HG02981 (cell line): ENCODE data around the gene ADM5.
"Not testable (repeated sequence)": the region's sequence is repeated elsewhere in the genome, so short reads cannot be mapped to it uniquely, and the experiment has no call there.

Source experiments
- ATAC-seq: cut with Tn5 transposase; IDR thresholded peaks from one replicate; pipeline ENCODE4 v1.9.1; 2021; ENCODE audit warnings: mild to moderate bottlenecking, moderate library complexity; ENCODE audit not compliant: unreplicated experiment

ADM5 gene

GRCh38 chr19:49699364-49699763 lies 10.0 kb downstream of the ADM5 start:
- ATAC-seq: no peak

- no peak for ATAC-seq
These were observed 11.2 kb downstream of the ADM5 start for GRCh38 chr19:49700563-49700962.

- no peak for ATAC-seq
These were observed 11.9 kb downstream of the ADM5 start for GRCh38 chr19:49701271-49701786.

- no peak for ATAC-seq
These were observed 15.7 kb downstream of the ADM5 start for GRCh38 chr19:49704888-49705642.

- no peak for ATAC-seq
These were observed 16.5 kb downstream of the ADM5 start for GRCh38 chr19:49705919-49706318.

- no peak for ATAC-seq
These were observed 21.1 kb downstream of the ADM5 start for GRCh38 chr19:49710372-49710951.

- ATAC-seq: no peak
These were observed 23.0 kb downstream of the ADM5 start for GRCh38 chr19:49712397-49712859.

GRCh38 chr19:49713236-49713845 lies 23.9 kb downstream of the ADM5 start:
- ATAC-seq: no peak

- ATAC-seq: no peak
These were observed 26.8 kb downstream of the ADM5 start for GRCh38 chr19:49716154-49716553.

GRCh38 chr19:49718511-49718910 lies 29.1 kb downstream of the ADM5 start:
- no peak for ATAC-seq

- ATAC-seq: no peak
These were observed 29.6 kb downstream of the ADM5 start for GRCh38 chr19:49718991-49719390.

- ATAC-seq: not testable (repeated sequence)
These were observed 30.0 kb downstream of the ADM5 start for GRCh38 chr19:49719420-49719819.

- ATAC-seq: no peak
These were observed 38.0 kb downstream of the ADM5 start for GRCh38 chr19:49727217-49728030.

GRCh38 chr19:49730166-49730565 lies 40.8 kb downstream of the ADM5 start:
- no peak for ATAC-seq

GRCh38 chr19:49738268-49738667 lies 48.9 kb downstream of the ADM5 start:
- no peak for ATAC-seq

GRCh38 chr19:49739098-49739497 lies 49.7 kb downstream of the ADM5 start:
- no peak for ATAC-seq

- no peak for ATAC-seq
These were observed 50.5 kb downstream of the ADM5 start for GRCh38 chr19:49739933-49740332.
